ENCODE measurements around the gene ZNF580. TPM values are rescaled to one million over a fixed set of nuclear protein-coding genes. Genes with fewer than 3 reads are reported as not detected.

The ZNF580 gene
- total and polyA plus RNA-seq, 2 of the 13 experiments (the other 11 are each of a cell fraction or from before 2014, with no cell fraction given): 4.4 to 6.0 TPM

- H3K27ac ChIP-seq (ENCODE audit: extremely low read length, insufficient read depth, low read length): no peak overlapping the region
- intact Hi-C loops (cut with micrococcal nuclease; ENCODE audit: unreplicated experiment): no loop called here
- TSS peak; percentile 67 for BruUV-seq (replicated peaks)
- peak overlapping the region; percentile 92 to 96 (median 92); a peak in 5 of 6 replicates for H3K4me3 ChIP-seq (replicated peaks in 1 of 3; ENCODE audit: insufficient read depth in 1 of 3, low read depth in 2 of 3, low read length in 3 of 3)
- H3K36me3 ChIP-seq (replicated peaks in 1 of 2; ENCODE audit: control insufficient read depth in 1 of 2, insufficient read depth in 2 of 2, low read length in 2 of 2): peaks cover 0 to 10% of the 10 kb centered on the region in 2 experiments; a peak in 2 of 5 replicates
- WGBS (ENCODE audit: low lambda C conversion rate): 95% methylated on average over 19 of the region's 28 CpGs
- no peak for FAIRE-seq
- peak overlapping the region; percentile 84 for H3K4me2 ChIP-seq (ENCODE audit: low read depth, low read length)
- peaks cover 57% of the 10 kb centered on the region for H3K4me1 ChIP-seq (ENCODE audit: insufficient read depth, low read length)
- H3K9ac ChIP-seq (ENCODE audit: insufficient read depth, low read depth, low read length): peak overlapping the region; percentile 84
- ChIA-PET POLR2A (interaction anchor here (2.4 kb wide), 1 partner anchor 10 kb away, joined by 10 read pairs; the partner anchor contains the start of gene U2AF2), CTCF (ENCODE audit: low intra/inter-chr PET ratio, low total read pairs) (interaction anchor here (1.1 kb wide), 1 partner anchor 9 kb away, joined by 3 read pairs; no protein-coding TSS in a partner anchor)
- H3K27me3 ChIP-seq (ENCODE audit: control insufficient read depth in 1 of 2, insufficient read depth in 2 of 2, low read length in 2 of 2): no peaks in the 10 kb centered on the region; a peak in 1 of 5 replicates
- H3K9me3 ChIP-seq (ENCODE audit: low read length): no peaks in the 10 kb centered on the region
- TF ChIP-seq DDIT3 (CRISPR knock-in tag; IDR thresholded peaks at IDR 0.05) (no peak), AGO2 (optimal IDR thresholded peaks at IDR 0.05; ENCODE audit: low read depth, low read length) (peak; percentile 74), ZNF407 (CRISPR knock-in tag; IDR thresholded peaks at IDR 0.05; ENCODE audit: not compliant biosample characterization) (no peak), ZNF776 (CRISPR knock-in tag; IDR thresholded peaks at IDR 0.05) (no peak), RBFOX2 (IDR thresholded peaks at IDR 0.05; ENCODE audit: low read depth, low read length) (peak; percentile 62), RBM22 (optimal IDR thresholded peaks at IDR 0.05; ENCODE audit: low read length) (peak; percentile 47), GABPB1 (CRISPR knock-in tag; IDR thresholded peaks at IDR 0.05) (peak; percentile 14; the same call in 1 of the 2 replicates), ZNF615 (CRISPR knock-in tag; IDR thresholded peaks at IDR 0.05; ENCODE audit: borderline replicate concordance) (no peak)
- TF ChIP-seq, protein P1, sequence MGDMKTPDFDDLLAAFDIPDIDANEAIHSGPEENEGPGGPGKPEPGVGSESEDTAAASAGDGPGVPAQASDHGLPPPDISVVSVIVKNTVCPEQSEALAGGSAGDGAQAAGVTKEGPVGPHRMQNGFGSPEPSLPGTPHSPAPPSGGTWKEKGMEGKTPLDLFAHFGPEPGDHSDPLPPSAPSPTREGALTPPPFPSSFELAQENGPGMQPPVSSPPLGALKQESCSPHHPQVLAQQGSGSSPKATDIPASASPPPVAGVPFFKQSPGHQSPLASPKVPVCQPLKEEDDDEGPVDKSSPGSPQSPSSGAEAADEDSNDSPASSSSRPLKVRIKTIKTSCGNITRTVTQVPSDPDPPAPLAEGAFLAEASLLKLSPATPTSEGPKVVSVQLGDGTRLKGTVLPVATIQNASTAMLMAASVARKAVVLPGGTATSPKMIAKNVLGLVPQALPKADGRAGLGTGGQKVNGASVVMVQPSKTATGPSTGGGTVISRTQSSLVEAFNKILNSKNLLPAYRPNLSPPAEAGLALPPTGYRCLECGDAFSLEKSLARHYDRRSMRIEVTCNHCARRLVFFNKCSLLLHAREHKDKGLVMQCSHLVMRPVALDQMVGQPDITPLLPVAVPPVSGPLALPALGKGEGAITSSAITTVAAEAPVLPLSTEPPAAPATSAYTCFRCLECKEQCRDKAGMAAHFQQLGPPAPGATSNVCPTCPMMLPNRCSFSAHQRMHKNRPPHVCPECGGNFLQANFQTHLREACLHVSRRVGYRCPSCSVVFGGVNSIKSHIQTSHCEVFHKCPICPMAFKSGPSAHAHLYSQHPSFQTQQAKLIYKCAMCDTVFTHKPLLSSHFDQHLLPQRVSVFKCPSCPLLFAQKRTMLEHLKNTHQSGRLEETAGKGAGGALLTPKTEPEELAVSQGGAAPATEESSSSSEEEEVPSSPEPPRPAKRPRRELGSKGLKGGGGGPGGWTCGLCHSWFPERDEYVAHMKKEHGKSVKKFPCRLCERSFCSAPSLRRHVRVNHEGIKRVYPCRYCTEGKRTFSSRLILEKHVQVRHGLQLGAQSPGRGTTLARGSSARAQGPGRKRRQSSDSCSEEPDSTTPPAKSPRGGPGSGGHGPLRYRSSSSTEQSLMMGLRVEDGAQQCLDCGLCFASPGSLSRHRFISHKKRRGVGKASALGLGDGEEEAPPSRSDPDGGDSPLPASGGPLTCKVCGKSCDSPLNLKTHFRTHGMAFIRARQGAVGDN (CRISPR knock-in tag; IDR thresholded peaks at IDR 0.05): 0 out of 2 replicates have a peak, but pooled peaks have one; percentile 7
- ATAC-seq: no peak
- no peak overlapping the region for H2AFZ ChIP-seq (ENCODE audit: low read length)
- H4K20me1 ChIP-seq (ENCODE audit: insufficient read depth, low read length): no peaks in the 10 kb centered on the region
- in situ Hi-C loops (cut with HindIII; ENCODE audit: extremely low pct_ligation_motif_present, low pct_unique_long_range_greater_than_20kb): no loop called here
- DNase-seq (ENCODE audit: low spot score): no peak
- H3K79me2 ChIP-seq (ENCODE audit: insufficient read depth, low read length): peaks cover 41% of the 10 kb centered on the region
Observed at GRCh38 chr19:55644842-55645511, 4.2 kb downstream of the ZNF580 start.
